ENCODE measurements around the gene ANXA6.

- TF ChIP-seq CTCF (IDR thresholded peaks at IDR 0.05) (no peak), POLR2A (IDR thresholded peaks at IDR 0.05) (no peak), POLR2AphosphoS5 (IDR thresholded peaks at IDR 0.05) (no peak), EP300 (IDR thresholded peaks at IDR 0.05) (no peak)
Measured at GRCh38 chr5:151106509-151106908, 51.1 kb downstream of the ANXA6 start.

All from stomach (tissue), 4 donors.